ENCODE data around the gene FGF6.

FGF6 gene

GRCh38 chr12:4418913-4419312 lies 26.7 kb downstream of the FGF6 start:
- Histone ChIP-seq H3K4me3 (ENCODE audit: low read length, poor library complexity, severe bottlenecking) (no peak overlapping the region), H3K9me3 (ENCODE audit: insufficient read depth, low read depth, low read length) (no peaks in the 10 kb centered on the region), H3K4me2 (ENCODE audit: low read depth, low read length, poor library complexity, severe bottlenecking) (no peak overlapping the region), H3K79me2 (ENCODE audit: insufficient read depth, low read length) (no peaks in the 10 kb centered on the region), H3F3A (ENCODE audit: low read depth) (no peaks in the 10 kb centered on the region), H3K9ac (ENCODE audit: low read depth, low read length, poor library complexity, severe bottlenecking) (no peak overlapping the region), H3K36me3 (ENCODE audit: insufficient read depth, low read length) (no peaks in the 10 kb centered on the region), H3K4me1 (ENCODE audit: insufficient read depth, low read length, poor library complexity, severe bottlenecking) (peaks cover 9% of the 10 kb centered on the region), H3K9me2 (replicated peaks; ENCODE audit: low read depth, low read length) (no peaks in the 10 kb centered on the region), H2AFZ (ENCODE audit: low read length) (no peak overlapping the region), H3K27me3 (ENCODE audit: insufficient read depth, low read length, poor library complexity, severe bottlenecking) (no peaks in the 10 kb centered on the region), H4K20me1 (ENCODE audit: insufficient read depth, low read length, poor library complexity, severe bottlenecking) (no peaks in the 10 kb centered on the region)
- TF ChIP-seq EZH2phosphoT487 (IDR thresholded peaks at IDR 0.05; ENCODE audit: borderline replicate concordance) = no peak
- TF ChIP-seq CTCF (conservative IDR thresholded peaks at IDR 0.05; ENCODE audit: low read length) = no peak

- Histone ChIP-seq H3F3A (ENCODE audit: low read depth) (no peaks in the 10 kb centered on the region), H3K4me3 (ENCODE audit: low read length, poor library complexity, severe bottlenecking) (no peak overlapping the region), H4K20me1 (ENCODE audit: insufficient read depth, low read length, poor library complexity, severe bottlenecking) (no peaks in the 10 kb centered on the region), H3K9me3 (ENCODE audit: insufficient read depth, low read depth, low read length) (no peaks in the 10 kb centered on the region), H3K4me2 (ENCODE audit: low read depth, low read length, poor library complexity, severe bottlenecking) (no peak overlapping the region), H3K9ac (ENCODE audit: low read depth, low read length, poor library complexity, severe bottlenecking) (no peak overlapping the region), H3K4me1 (ENCODE audit: insufficient read depth, low read length, poor library complexity, severe bottlenecking) (peaks cover 9% of the 10 kb centered on the region), H3K36me3 (ENCODE audit: insufficient read depth, low read length) (no peaks in the 10 kb centered on the region), H3K79me2 (ENCODE audit: insufficient read depth, low read length) (no peaks in the 10 kb centered on the region), H2AFZ (ENCODE audit: low read length) (no peak overlapping the region), H3K9me2 (replicated peaks; ENCODE audit: low read depth, low read length) (no peaks in the 10 kb centered on the region), H3K27me3 (ENCODE audit: insufficient read depth, low read length, poor library complexity, severe bottlenecking) (no peaks in the 10 kb centered on the region)
- TF ChIP-seq CTCF (conservative IDR thresholded peaks at IDR 0.05; ENCODE audit: low read length) (no peak), EZH2phosphoT487 (IDR thresholded peaks at IDR 0.05; ENCODE audit: borderline replicate concordance) (no peak)
Measured at GRCh38 chr12:4417936-4418335, 27.7 kb downstream of the FGF6 start.

GRCh38 chr12:4417455-4417854 lies 28.2 kb downstream of the FGF6 start:
- Histone ChIP-seq H3F3A (ENCODE audit: low read depth) (no peaks in the 10 kb centered on the region), H2AFZ (ENCODE audit: low read length) (no peak overlapping the region), H3K9me2 (replicated peaks; ENCODE audit: low read depth, low read length) (no peaks in the 10 kb centered on the region), H3K4me1 (ENCODE audit: insufficient read depth, low read length, poor library complexity, severe bottlenecking) (peaks cover 9% of the 10 kb centered on the region), H3K79me2 (ENCODE audit: insufficient read depth, low read length) (no peaks in the 10 kb centered on the region), H3K9me3 (ENCODE audit: insufficient read depth, low read depth, low read length) (no peaks in the 10 kb centered on the region), H4K20me1 (ENCODE audit: insufficient read depth, low read length, poor library complexity, severe bottlenecking) (no peaks in the 10 kb centered on the region), H3K36me3 (ENCODE audit: insufficient read depth, low read length) (no peaks in the 10 kb centered on the region), H3K27me3 (ENCODE audit: insufficient read depth, low read length, poor library complexity, severe bottlenecking) (no peaks in the 10 kb centered on the region), H3K9ac (ENCODE audit: low read depth, low read length, poor library complexity, severe bottlenecking) (no peak overlapping the region), H3K4me2 (ENCODE audit: low read depth, low read length, poor library complexity, severe bottlenecking) (no peak overlapping the region), H3K4me3 (ENCODE audit: low read length, poor library complexity, severe bottlenecking) (no peak overlapping the region)
- TF ChIP-seq EZH2phosphoT487 (IDR thresholded peaks at IDR 0.05; ENCODE audit: borderline replicate concordance) (no peak), CTCF (conservative IDR thresholded peaks at IDR 0.05; ENCODE audit: low read length) (no peak)
